Testis (tissue), 2 donors: ENCODE measurements around the gene BCKDHB.

Experiments
- CTCF ChIP-seq, 3 experiments: fragments of 450-650 bp in 2 of 3; fragments of 200-600 bp in 1 of 3; sonication (generic) in 1 of 3; IDR thresholded peaks; one replicate each; pipeline ENCODE4 v1.5.1; 2016 to 2019; ENCODE audit warnings: antibody characterized with exemption in 3 of 3, mild to moderate bottlenecking in 2 of 3, moderate library complexity in 1 of 3
- POLR2A ChIP-seq: fragments of 450-650 bp; IDR thresholded peaks from one replicate; pipeline ENCODE4 v1.6.1; 2017; ENCODE audit warnings: antibody characterized with exemption, mild to moderate bottlenecking, moderate library complexity

DNA sequence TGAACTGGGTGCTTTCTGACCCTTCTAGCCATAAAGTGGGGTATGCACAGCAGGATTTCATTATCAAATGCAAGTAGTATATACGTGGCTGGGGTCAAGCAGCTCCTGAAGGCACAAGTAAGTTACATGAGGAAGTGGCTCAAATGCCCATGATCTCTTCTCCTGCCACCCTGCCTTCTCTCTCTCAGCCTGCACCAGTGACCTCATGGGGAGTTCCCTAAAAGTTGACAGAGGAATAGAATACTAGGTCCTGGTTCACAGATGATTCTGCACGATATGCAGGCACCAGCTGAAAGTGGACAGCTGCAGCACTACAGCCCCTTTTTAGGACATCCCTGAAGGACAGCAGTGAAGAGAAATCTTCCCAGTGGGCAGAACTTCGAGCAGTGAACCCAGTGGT lies 282.0 kb downstream of the BCKDHB start:
- no peak for TF ChIP-seq CTCF (IDR thresholded peaks at IDR 0.05)
- TF ChIP-seq POLR2A: no peak
